GM18907 (cell line): ENCODE results near the gene DRC7.

ENCODE experiments used
- ATAC-seq: cut with Tn5 transposase; IDR thresholded peaks from one replicate; pipeline ENCODE4 v1.9.1; 2021; ENCODE audit warnings: mild to moderate bottlenecking, moderate library complexity; ENCODE audit not compliant: unreplicated experiment

DRC7 gene

GRCh38 chr16:57676553-57677085, 18.0 kb upstream of the DRC7 start:
- no peak for ATAC-seq

GRCh38 chr16:57677622-57678369, 16.8 kb upstream of the DRC7 start:
- no peak for ATAC-seq

GRCh38 chr16:57679016-57679415, 15.6 kb upstream of the DRC7 start:
- no peak for ATAC-seq

- no peak for ATAC-seq
These were observed 14.7 kb upstream of the DRC7 start for GRCh38 chr16:57679767-57680482.

GRCh38 chr16:57680842-57681375, 13.7 kb upstream of the DRC7 start:
- no peak for ATAC-seq

GRCh38 chr16:57681950-57682728, 12.5 kb upstream of the DRC7 start:
- no peak for ATAC-seq

- ATAC-seq, result no peak
These were observed 11.6 kb upstream of the DRC7 start for GRCh38 chr16:57682809-57683635.

- no peak for ATAC-seq
These were observed 10.7 kb upstream of the DRC7 start for GRCh38 chr16:57683636-57684545.

- ATAC-seq, result no peak
These were observed 9.8 kb upstream of the DRC7 start for GRCh38 chr16:57684626-57685358.

- ATAC-seq, result no peak
These were observed 9.0 kb upstream of the DRC7 start for GRCh38 chr16:57685633-57686032.

GRCh38 chr16:57686577-57686976, 8.0 kb upstream of the DRC7 start:
- ATAC-seq, result no peak

- ATAC-seq, result no peak
These were observed 7.2 kb upstream of the DRC7 start for GRCh38 chr16:57687363-57687929.

GRCh38 chr16:57688487-57688986, 6.1 kb upstream of the DRC7 start:
- no peak for ATAC-seq

GRCh38 chr16:57688987-57689761, 5.4 kb upstream of the DRC7 start:
- ATAC-seq, result peak; percentile 7

GRCh38 chr16:57689762-57690558, 4.6 kb upstream of the DRC7 start:
- peak; percentile 73 for ATAC-seq

- no peak for ATAC-seq
These were observed 3.7 kb upstream of the DRC7 start for GRCh38 chr16:57690782-57691471.
